Left ventricle myocardium inferior (tissue), 1 donor: ENCODE data around the gene SESN1. TPM values are rescaled to one million over a fixed set of nuclear protein-coding genes. Genes with fewer than 3 reads are reported as not detected.

ENCODE experiments used
- DNase-seq: peaks from one replicate; pipeline ENCODE4 v3.0.0-alpha.2; 2020
- H3K27ac ChIP-seq: fragments of 200-600 bp; replicated peaks from 2 replicates; pipeline ENCODE4 v1.8.0; 2021
- H3K27me3 ChIP-seq: fragments of 200-600 bp; 2 replicates; pipeline ENCODE4 v1.8.0; 2021; ENCODE audit warnings: low read depth
- H3K36me3 ChIP-seq: fragments of 200-600 bp; 2 replicates; pipeline ENCODE4 v1.8.0; 2021
- H3K4me1 ChIP-seq: fragments of 200-600 bp; 2 replicates; pipeline ENCODE4 v1.8.0; 2021
- H3K4me3 ChIP-seq: fragments of 200-600 bp; 2 replicates; pipeline ENCODE4 v1.8.0; 2021; ENCODE audit warnings: mild to moderate bottlenecking, moderate library complexity
- H3K9me3 ChIP-seq: fragments of 200-600 bp; replicated peaks from 2 replicates; pipeline ENCODE4 v1.8.0; 2021
- intact Hi-C: fragments of 100-400 bp; cut with micrococcal nuclease; formaldehyde crosslinking; loops from one replicate; pipeline ENCODE4 v1.11.0; 2022
- total RNA-seq: library from RNA; stranded (reverse); fragmentation: NEBNext Ultra II Directional; extraction: Animal tissue kit (Norgen Biotek cat#: 25700); gene quantifications from one replicate; pipeline ENCODE4 v1.2.1, GENCODE V29; 2021
- TF ChIP-seq, protein P1 (sequence below): fragments of 200-600 bp; IDR thresholded peaks from 2 replicates; pipeline ENCODE4 v1.8.0; 2021; ENCODE audit warnings: antibody characterized with exemption, mild to moderate bottlenecking, borderline replicate concordance
- donor health status: DM: no; HTN: yes; CAD: no; lungs with severe emphysema.

SESN1 gene
- total RNA-seq, 1 donor from 2014 or later = 44.1 TPM

DNA sequence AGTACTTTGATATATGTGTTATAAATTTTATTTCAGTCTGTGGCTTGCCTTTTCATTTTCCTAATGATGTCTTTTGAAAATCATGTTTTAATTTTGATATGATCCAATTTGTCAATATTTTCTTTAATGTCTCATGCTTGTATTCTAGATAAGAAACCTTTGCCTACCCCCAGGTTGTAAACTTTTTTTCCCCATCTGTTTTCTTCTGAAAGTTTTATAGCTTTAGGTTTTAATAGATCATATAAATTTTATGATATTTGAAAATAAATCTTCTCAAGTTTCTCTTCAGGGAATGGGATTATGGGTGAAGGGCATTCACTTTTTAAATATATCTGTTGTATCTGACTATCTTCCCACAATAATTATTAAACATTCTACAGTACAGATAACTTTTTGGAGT, 66.7 kb downstream of the SESN1 start:
- no peak for DNase-seq
- Histone ChIP-seq H3K4me1 (peaks cover 67% of the 10 kb centered on the region), H3K4me3 (no peak overlapping the region), H3K36me3 (no peaks in the 10 kb centered on the region), H3K9me3 (no peaks in the 10 kb centered on the region), H3K27me3 (no peaks in the 10 kb centered on the region), H3K27ac (no peak overlapping the region)
- TF ChIP-seq, protein P1, sequence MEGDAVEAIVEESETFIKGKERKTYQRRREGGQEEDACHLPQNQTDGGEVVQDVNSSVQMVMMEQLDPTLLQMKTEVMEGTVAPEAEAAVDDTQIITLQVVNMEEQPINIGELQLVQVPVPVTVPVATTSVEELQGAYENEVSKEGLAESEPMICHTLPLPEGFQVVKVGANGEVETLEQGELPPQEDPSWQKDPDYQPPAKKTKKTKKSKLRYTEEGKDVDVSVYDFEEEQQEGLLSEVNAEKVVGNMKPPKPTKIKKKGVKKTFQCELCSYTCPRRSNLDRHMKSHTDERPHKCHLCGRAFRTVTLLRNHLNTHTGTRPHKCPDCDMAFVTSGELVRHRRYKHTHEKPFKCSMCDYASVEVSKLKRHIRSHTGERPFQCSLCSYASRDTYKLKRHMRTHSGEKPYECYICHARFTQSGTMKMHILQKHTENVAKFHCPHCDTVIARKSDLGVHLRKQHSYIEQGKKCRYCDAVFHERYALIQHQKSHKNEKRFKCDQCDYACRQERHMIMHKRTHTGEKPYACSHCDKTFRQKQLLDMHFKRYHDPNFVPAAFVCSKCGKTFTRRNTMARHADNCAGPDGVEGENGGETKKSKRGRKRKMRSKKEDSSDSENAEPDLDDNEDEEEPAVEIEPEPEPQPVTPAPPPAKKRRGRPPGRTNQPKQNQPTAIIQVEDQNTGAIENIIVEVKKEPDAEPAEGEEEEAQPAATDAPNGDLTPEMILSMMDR = no peak
- intact Hi-C loops = no loop called here

DNA sequence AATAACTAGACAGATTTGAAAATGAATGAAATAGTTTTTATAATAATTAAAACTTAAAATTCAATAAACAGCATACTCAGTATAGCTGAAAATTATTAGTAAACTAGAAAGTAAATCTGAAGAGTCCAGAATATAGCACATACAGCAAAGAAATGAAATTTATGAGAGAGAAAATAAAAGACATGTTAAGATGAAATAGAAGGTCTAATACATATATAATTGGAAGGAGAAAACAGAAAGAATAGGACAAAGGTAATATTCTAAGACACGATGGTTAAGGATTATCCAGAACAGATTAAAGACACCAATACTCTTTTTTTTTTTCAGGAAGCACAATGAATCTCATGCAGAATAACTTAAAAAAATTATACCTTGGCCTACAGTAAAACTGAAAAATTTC, 69.0 kb downstream of the SESN1 start:
- no peak for DNase-seq
- Histone ChIP-seq H3K4me1 (peaks cover 63% of the 10 kb centered on the region), H3K36me3 (no peaks in the 10 kb centered on the region), H3K4me3 (no peak overlapping the region), H3K27me3 (no peaks in the 10 kb centered on the region), H3K9me3 (no peaks in the 10 kb centered on the region), H3K27ac (no peak overlapping the region)
- intact Hi-C loops = no loop called here
- TF ChIP-seq, protein P1 = no peak

DNA sequence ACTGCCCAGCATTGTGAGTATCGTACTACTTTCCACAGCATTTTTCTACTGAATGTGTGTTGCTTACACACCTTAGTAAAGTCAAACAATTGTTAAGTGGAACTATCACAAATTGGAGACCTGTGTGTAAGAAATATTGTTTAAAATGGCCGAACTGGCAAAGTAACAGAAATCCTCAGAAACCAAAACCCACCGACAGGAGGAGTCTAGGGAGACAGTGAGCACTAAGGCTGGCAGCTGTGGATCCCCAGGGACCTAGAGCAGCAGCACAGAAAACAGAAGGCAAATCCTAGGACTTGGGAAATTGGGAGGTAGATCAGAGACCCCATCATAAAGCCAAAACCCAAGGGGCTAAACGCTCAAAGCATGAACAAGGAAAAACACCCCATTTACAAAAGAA, 69.9 kb downstream of the SESN1 start:
- intact Hi-C loops = no loop called here
- Histone ChIP-seq H3K9me3 (no peaks in the 10 kb centered on the region), H3K27me3 (no peaks in the 10 kb centered on the region), H3K36me3 (no peaks in the 10 kb centered on the region), H3K4me3 (no peak overlapping the region), H3K27ac (no peak overlapping the region), H3K4me1 (peaks cover 63% of the 10 kb centered on the region)
- DNase-seq = peak; percentile 26
- TF ChIP-seq, protein P1 = no peak

DNA sequence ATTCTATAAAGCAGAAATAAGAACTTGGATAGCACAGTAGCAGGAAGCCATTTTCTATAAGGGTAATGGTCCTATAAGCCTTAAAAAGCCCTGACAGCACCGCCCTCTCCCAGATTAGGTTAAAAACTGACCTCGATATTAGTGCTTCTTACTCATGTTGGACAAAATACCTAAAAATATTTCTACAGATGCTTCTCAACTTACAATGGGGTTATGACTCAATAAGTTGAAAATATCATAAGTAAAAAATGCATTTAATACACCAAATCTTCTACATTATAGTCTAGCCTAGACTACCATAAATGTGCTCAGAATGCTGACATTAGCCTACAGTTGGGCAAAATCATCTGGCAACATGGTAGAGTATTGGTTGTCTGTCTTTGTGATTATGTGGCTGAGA, 70.3 kb downstream of the SESN1 start:
- H3K27ac ChIP-seq = no peak overlapping the region
- TF ChIP-seq, protein P1 = no peak
- no peak for DNase-seq
- no peaks in the 10 kb centered on the region for H3K27me3 ChIP-seq
- H3K4me1 ChIP-seq = peaks cover 67% of the 10 kb centered on the region
- H3K36me3 ChIP-seq = no peaks in the 10 kb centered on the region
- H3K4me3 ChIP-seq = no peak overlapping the region
- H3K9me3 ChIP-seq = no peaks in the 10 kb centered on the region
- intact Hi-C loops = no loop called here

DNA sequence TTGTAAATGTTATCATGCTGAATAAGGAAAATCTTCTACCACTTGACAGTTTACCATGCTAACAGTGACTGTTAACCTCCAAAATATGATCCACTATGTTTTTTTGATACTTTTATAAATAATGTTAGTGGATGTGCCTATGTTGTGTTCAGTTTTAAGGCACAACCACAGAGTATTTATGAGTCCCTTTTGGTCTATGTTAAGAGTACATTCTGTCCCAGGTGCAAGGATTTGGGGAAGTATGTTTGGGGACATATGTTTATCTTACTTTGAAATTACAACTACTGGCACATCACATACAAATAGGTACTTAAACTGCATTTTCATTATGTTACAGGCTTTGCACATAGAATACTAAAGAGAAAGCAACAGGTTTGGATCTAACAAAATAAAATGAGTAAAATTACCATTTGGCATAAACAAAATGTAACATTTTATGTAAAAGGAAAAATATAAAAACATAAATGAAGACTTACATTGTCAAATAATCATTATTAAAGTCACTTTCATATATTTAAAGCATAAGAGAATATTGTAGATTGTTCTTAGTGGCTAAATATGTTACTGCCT, 71.2 kb downstream of the SESN1 start:
- peaks cover 61% of the 10 kb centered on the region for H3K4me1 ChIP-seq

More for the DNA sequence above, 71.2 kb downstream of the SESN1 start:
- Histone ChIP-seq H3K27me3 (no peaks in the 10 kb centered on the region), H3K36me3 (no peaks in the 10 kb centered on the region), H3K4me3 (no peak overlapping the region), H3K9me3 (no peaks in the 10 kb centered on the region), H3K27ac (no peak overlapping the region)
- TF ChIP-seq, protein P1 = no peak
- intact Hi-C loops = no loop called here
- DNase-seq = no peak
